H1 (cell line): ENCODE measurements around the gene LMBR1. TPM values are rescaled to one million over a fixed set of nuclear protein-coding genes. Genes with fewer than 3 reads are reported as not detected.

Experiments
- CTCF ChIA-PET: fragments of 300-600 bp; sonication (Branson Sonifier 250); formaldehyde crosslinking; loops from one replicate; lab custom pipeline; 2021; ENCODE audit not compliant: partially characterized antibody; lab: Charles Lee
- POLR2A ChIA-PET: fragments of 300-600 bp; sonication (Branson Sonifier 250); formaldehyde crosslinking; loops from one replicate; lab custom pipeline; 2021; ENCODE audit warnings: inconsistent platforms; ENCODE audit not compliant: partially characterized antibody; lab: Charles Lee
- DNase-seq, 2 experiments: peaks; one replicate each; pipeline versions ENCODE4 v3.0.0 to v3.0.0-alpha.2; 2010 to 2022; ENCODE audit warnings: low spot score in 2 of 2, low read depth in 1 of 2, mixed read lengths in 1 of 2
- FAIRE-seq: peaks from 2 replicates; lab custom pipeline; 2011; peaks lifted over from hg19 to GRCh38; lab: Jason Lieb, UNC
- H2AFZ ChIP-seq: 2 replicates; pipeline ENCODE4 v1.8.1; 2012; ENCODE audit warnings: low read length, inconsistent platforms
- H2AK5ac ChIP-seq: 2 replicates; pipeline ENCODE4 v1.6.1; 2013; ENCODE audit warnings: low read depth, low read length
- H2BK120ac ChIP-seq: replicated peaks from 2 replicates; pipeline ENCODE3; 2013; ENCODE audit warnings: low read depth, low read length, inconsistent platforms
- H2BK12ac ChIP-seq: 2 replicates; pipeline ENCODE4 v1.6.1; 2013; ENCODE audit warnings: low read depth, low read length
- H2BK15ac ChIP-seq: 2 replicates; pipeline ENCODE4 v1.6.1; 2013; ENCODE audit warnings: low read length
- H2BK20ac ChIP-seq: 2 replicates; pipeline ENCODE4 v1.6.1; 2013; ENCODE audit warnings: low read length
- H2BK5ac ChIP-seq: 2 replicates; pipeline ENCODE4 v1.6.1; 2013; ENCODE audit warnings: low read depth, low read length
- H3K14ac ChIP-seq: 2 replicates; pipeline ENCODE4 v1.6.1; 2013; ENCODE audit warnings: inconsistent platforms; ENCODE audit not compliant: insufficient read length
- H3K18ac ChIP-seq: 2 replicates; pipeline ENCODE4 v1.6.1; 2013; ENCODE audit warnings: low read length; ENCODE audit errors: extremely low read depth
- H3K23ac ChIP-seq: 2 replicates; pipeline ENCODE4 v1.6.1; 2013; ENCODE audit warnings: inconsistent platforms; ENCODE audit not compliant: insufficient read length
- H3K23me2 ChIP-seq: 2 replicates; pipeline ENCODE4 v1.6.1; 2013; ENCODE audit warnings: low read depth, low read length
- H3K27ac ChIP-seq: 2 replicates; pipeline ENCODE4 v1.6.1; 2011; ENCODE audit warnings: low read depth, low read length, inconsistent platforms
- H3K27me3 ChIP-seq, 4 experiments: replicated peaks in 1 of 4; 1 replicate in 1 of 4; 2 replicates in 3 of 4; pipeline versions ENCODE4 v1.6.1 to v1.8.1; 2011 to 2013; ENCODE audit warnings: low read length in 3 of 4, mild to moderate bottlenecking in 3 of 4, inconsistent platforms in 2 of 4, mixed read lengths in 2 of 4, moderate library complexity in 1 of 4; ENCODE audit not compliant: control insufficient read depth in 3 of 4, insufficient read depth in 3 of 4; ENCODE audit errors: extremely low read depth in 1 of 4
- H3K36me3 ChIP-seq, 4 experiments: 2 replicates each; pipeline versions ENCODE4 v1.6.1 to v1.8.1; 2011 to 2013; ENCODE audit warnings: mild to moderate bottlenecking in 4 of 4, low read length in 3 of 4, moderate library complexity in 2 of 4, control low read depth in 1 of 4, inconsistent platforms in 1 of 4; ENCODE audit not compliant: insufficient read depth in 4 of 4, control insufficient read depth in 2 of 4
- H3K4ac ChIP-seq: replicated peaks from 2 replicates; pipeline ENCODE3; 2013; ENCODE audit warnings: low read length, low read depth, mixed read lengths, inconsistent platforms; ENCODE audit not compliant: insufficient read length
- H3K4me1 ChIP-seq, 4 experiments: replicated peaks in 1 of 4; 1 replicate in 1 of 4; 2 replicates in 3 of 4; pipeline versions ENCODE4 v1.6.1 to v1.8.1; 2011 to 2013; ENCODE audit warnings: low read length in 3 of 4, inconsistent platforms in 2 of 4, mixed read lengths in 1 of 4; ENCODE audit not compliant: insufficient read depth in 4 of 4, control insufficient read depth in 3 of 4
- H3K4me2 ChIP-seq, 2 experiments: 2 replicates each; pipeline versions ENCODE4 v1.6.1 to v1.8.1; 2011 to 2013; ENCODE audit warnings: low read depth in 2 of 2, low read length in 2 of 2, control low read depth in 1 of 2, inconsistent platforms in 1 of 2, mild to moderate bottlenecking in 1 of 2; ENCODE audit not compliant: insufficient read depth in 1 of 2
- H3K4me3 ChIP-seq, 4 experiments: fragments of 200-600, 300-600 bp in 1 of 4; sonication (generic), shearing (Covaris generic), sonication (Bioruptor Twin) in 1 of 4; 2 replicates each; pipeline versions ENCODE4 v1.5.1 to v1.8.1; 2011 to 2016; ENCODE audit warnings: low read length in 4 of 4, low read depth in 3 of 4, control low read depth in 2 of 4, inconsistent platforms in 2 of 4, mild to moderate bottlenecking in 2 of 4, mixed read lengths in 1 of 4, moderate library complexity in 1 of 4; ENCODE audit not compliant: insufficient read depth in 2 of 4; ENCODE audit errors: extremely low read depth in 1 of 4
- H3K56ac ChIP-seq: replicated peaks from 2 replicates; pipeline ENCODE3; 2013; ENCODE audit warnings: low read depth, mild to moderate bottlenecking, mixed read lengths, low read length, inconsistent platforms; ENCODE audit not compliant: insufficient read length
- H3K79me1 ChIP-seq: 2 replicates; pipeline ENCODE4 v1.6.1; 2013; ENCODE audit warnings: low read depth, low read length, control low read depth
- H3K79me2 ChIP-seq, 2 experiments: 2 replicates each; pipeline versions ENCODE4 v1.6.1 to v1.8.1; 2012 to 2013; ENCODE audit warnings: low read length in 2 of 2, mild to moderate bottlenecking in 2 of 2, inconsistent platforms in 1 of 2; ENCODE audit not compliant: insufficient read depth in 2 of 2, control insufficient read depth in 1 of 2
- H3K9ac ChIP-seq, 4 experiments: replicated peaks in 1 of 4; 1 replicate in 1 of 4; 2 replicates in 3 of 4; pipeline versions ENCODE4 v1.6.1 to v1.8.1; 2011 to 2013; ENCODE audit warnings: low read depth in 3 of 4, low read length in 3 of 4, control low read depth in 2 of 4, mild to moderate bottlenecking in 2 of 4, moderate library complexity in 2 of 4, inconsistent platforms in 1 of 4; ENCODE audit errors: extremely low read depth in 1 of 4
- H3K9me3 ChIP-seq, 2 experiments: 2 replicates each; pipeline versions ENCODE4 v1.6.1 to v1.8.1; 2012 to 2013; ENCODE audit warnings: mild to moderate bottlenecking in 2 of 2, moderate library complexity in 2 of 2, control low read depth in 1 of 2, inconsistent platforms in 1 of 2, low read depth in 1 of 2, low read length in 1 of 2, mixed read lengths in 1 of 2; ENCODE audit not compliant: insufficient read depth in 2 of 2
- H4K20me1 ChIP-seq, 2 experiments: replicated peaks in 1 of 2; 2 replicates each; pipeline versions ENCODE3 to v1.8.1; 2011 to 2013; ENCODE audit warnings: inconsistent platforms in 2 of 2, low read length in 2 of 2, mild to moderate bottlenecking in 1 of 2; ENCODE audit not compliant: insufficient read depth in 2 of 2, control insufficient read depth in 1 of 2
- H4K5ac ChIP-seq: 2 replicates; pipeline ENCODE4 v1.6.1; 2013; ENCODE audit warnings: low read length, low read depth, mixed read lengths, inconsistent platforms; ENCODE audit not compliant: insufficient read length
- H4K8ac ChIP-seq: 2 replicates; pipeline ENCODE4 v1.8.0; 2013; ENCODE audit warnings: mild to moderate bottlenecking, moderate library complexity, low read length, inconsistent platforms; ENCODE audit not compliant: insufficient read depth; ENCODE audit errors: extremely low read depth
- H4K91ac ChIP-seq: replicated peaks from 2 replicates; pipeline ENCODE3; 2013; ENCODE audit warnings: low read length, mixed read lengths, inconsistent platforms; ENCODE audit not compliant: insufficient read length
- ASH2L ChIP-seq: fragments of 200-600, 300-600 bp; sonication (generic); IDR thresholded peaks from one replicate; pipeline ENCODE4 v1.7.1; 2017; ENCODE audit warnings: low read length
- ATF2 ChIP-seq: IDR thresholded peaks from 2 replicates; pipeline ENCODE4 v1.6.1; 2012; ENCODE audit warnings: low read length, inconsistent platforms
- CREB1 ChIP-seq: IDR thresholded peaks from 2 replicates; pipeline ENCODE4 v1.6.1; 2012; ENCODE audit warnings: inconsistent platforms
- FOSL1 ChIP-seq: IDR thresholded peaks from 2 replicates; pipeline ENCODE4 v1.6.1; 2011; ENCODE audit warnings: mild to moderate bottlenecking, low read depth, low read length, moderate library complexity; ENCODE audit not compliant: insufficient read depth
- JUND ChIP-seq: IDR thresholded peaks from 2 replicates; pipeline ENCODE4 v1.6.1; 2011; ENCODE audit warnings: mild to moderate bottlenecking, improper control_type of control experiment, low read length
- POLR2A ChIP-seq, 2 experiments: IDR thresholded peaks; 1 replicate in 1 of 2; 2 replicates in 1 of 2; pipeline ENCODE4 v1.6.1; 2011; ENCODE audit warnings: low read depth in 2 of 2, low read length in 2 of 2, mild to moderate bottlenecking in 2 of 2; ENCODE audit errors: control extremely low read depth in 1 of 2
- RFX5 ChIP-seq: IDR thresholded peaks from 2 replicates; pipeline ENCODE4 v1.6.1; 2011; ENCODE audit warnings: low read depth, low read length, improper control_type of control experiment, borderline replicate concordance
- WGBS, 2 experiments: shearing (Covaris generic) in 1 of 2; methylation state at CpG; one replicate each; pipeline versions ENCODE4 v1.1.6 to v1.1.7; 2013 to 2015; ENCODE audit warnings: low lambda C conversion rate in 2 of 2, mixed read lengths in 2 of 2, inconsistent platforms in 1 of 2, low coverage in 1 of 2, missing lambda C conversion rate in 1 of 2; ENCODE audit not compliant: insufficient replicate concordance in 2 of 2, insufficient coverage in 1 of 2, insufficient read length in 1 of 2; ENCODE audit errors: extremely low coverage in 1 of 2, missing lambda C conversion rate in 1 of 2; 5-methylcytosine and 5-hydroxymethylcytosine counted together
- polyA plus RNA-seq, 7 experiments: library from polyadenylated mRNA; depleted of rRNA in 3 of 7; stranded (reverse) in 5 of 7; unstranded in 2 of 7; fragments of >200 nt in 5 of 7; fragments of 200-250 nt in 2 of 7; gene quantifications; 1 replicate in 5 of 7; 2 replicates in 1 of 7; 4 replicates in 1 of 7; pipeline versions ENCODE4 v1.2.1 to v1.2.3, GENCODE V29; 2011 to 2013; ENCODE audit warnings: missing spikeins in 2 of 7, mixed read lengths in 2 of 7
- total RNA-seq: library from RNA; stranded (reverse); fragmentation: NEBNext Ultra II Directional; extraction: Animal tissue kit (Norgen Biotek cat#: 25700); gene quantifications from 2 replicates; pipeline ENCODE4 v1.2.1, GENCODE V29; 2021
- TF ChIP-seq, protein P1 (sequence below): IDR thresholded peaks from 2 replicates; pipeline ENCODE4 v1.6.1; 2012; ENCODE audit warnings: inconsistent platforms

LMBR1 gene
- total and polyA plus RNA-seq, 2 of the 8 experiments (the other 6 are each of a cell fraction or from before 2014, with no cell fraction given) = 15.1 to 70.4 TPM

DNA sequence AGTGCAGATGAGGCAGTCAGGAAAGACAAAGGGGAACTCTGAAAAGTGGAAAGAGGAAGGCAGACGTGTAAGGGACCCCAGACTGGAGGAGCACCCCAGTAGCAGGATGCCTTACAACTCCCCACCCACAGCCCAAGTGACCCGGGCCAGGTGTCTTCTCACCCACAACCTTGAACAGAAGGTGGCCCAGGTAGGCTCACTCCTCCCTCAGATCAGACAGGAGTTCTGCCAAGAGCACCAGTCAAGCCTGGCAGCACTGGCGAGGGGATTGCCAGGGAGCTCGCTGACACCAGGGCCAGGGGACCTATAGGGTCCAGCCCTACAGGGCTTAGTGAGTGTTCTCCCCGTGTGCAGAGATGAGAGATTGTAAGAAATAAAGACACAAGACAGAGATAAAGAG is 27.1 kb upstream of the LMBR1 start:
- H3K9ac ChIP-seq = no peak overlapping the region
- ChIA-PET POLR2A (no interaction called here), CTCF (no interaction called here)
- H3K27ac ChIP-seq = no peak overlapping the region
- H3K18ac ChIP-seq = no peak overlapping the region
- H2BK12ac ChIP-seq = no peak overlapping the region
- no peaks in the 10 kb centered on the region for H3K23me2 ChIP-seq
- FAIRE-seq (no peak), DNase-seq (no peak)
- H3K56ac ChIP-seq = no peak overlapping the region
- no peak overlapping the region for H4K5ac ChIP-seq
- H2BK20ac ChIP-seq = no peak overlapping the region
- no peak overlapping the region for H2BK5ac ChIP-seq
- H4K91ac ChIP-seq = no peak overlapping the region
- H3K4me2 ChIP-seq = no peak overlapping the region
- no peak overlapping the region for H2BK120ac ChIP-seq
- H3K79me2 ChIP-seq = no peaks in the 10 kb centered on the region
- no peaks in the 10 kb centered on the region for H3K36me3 ChIP-seq
- no peaks in the 10 kb centered on the region for H3K27me3 ChIP-seq
- no peaks in the 10 kb centered on the region for H3K79me1 ChIP-seq
- H3K4me1 ChIP-seq = no peaks in the 10 kb centered on the region; a peak in 1 of 7 replicates
- no peak overlapping the region for H3K4ac ChIP-seq
- no peak for TF ChIP-seq FOSL1
- no peak for TF ChIP-seq JUND
- TF ChIP-seq ATF2 = no peak
- no peak for TF ChIP-seq POLR2A (IDR thresholded peaks at IDR 0.05; ENCODE audit: control extremely low read depth in 1 of 2, low read depth in 2 of 2, low read length in 2 of 2)
- no peak for TF ChIP-seq RFX5
- TF ChIP-seq, protein P1, sequence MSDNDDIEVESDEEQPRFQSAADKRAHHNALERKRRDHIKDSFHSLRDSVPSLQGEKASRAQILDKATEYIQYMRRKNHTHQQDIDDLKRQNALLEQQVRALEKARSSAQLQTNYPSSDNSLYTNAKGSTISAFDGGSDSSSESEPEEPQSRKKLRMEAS = no peak
- no peak for TF ChIP-seq CREB1
- no peak for TF ChIP-seq ASH2L
- no peak overlapping the region for H2BK15ac ChIP-seq
- H4K20me1 ChIP-seq = no peaks in the 10 kb centered on the region
- H3K4me3 ChIP-seq = no peak overlapping the region
- H3K23ac ChIP-seq = no peak overlapping the region
- no peak overlapping the region for H4K8ac ChIP-seq
- 85% methylated on average over 5 of the region's 5 CpGs; no CpG with 5 or more reads in 1 of the 2 experiments for WGBS, 2 experiments
- H2AFZ ChIP-seq = no peak overlapping the region
- H3K9me3 ChIP-seq = peaks cover 4 to 8% of the 10 kb centered on the region in 2 experiments; a peak in 2 of 4 replicates
- no peak overlapping the region for H2AK5ac ChIP-seq
- H3K14ac ChIP-seq = no peak overlapping the region
